ENCODE results near the gene KIAA1217. TPM values are rescaled to one million over a fixed set of nuclear protein-coding genes. Genes with fewer than 3 reads are reported as not detected.

The KIAA1217 gene
- polyA plus RNA-seq, 1 of the 3 experiments (the other 2 are of a cell fraction), result 7.2 TPM

DNA sequence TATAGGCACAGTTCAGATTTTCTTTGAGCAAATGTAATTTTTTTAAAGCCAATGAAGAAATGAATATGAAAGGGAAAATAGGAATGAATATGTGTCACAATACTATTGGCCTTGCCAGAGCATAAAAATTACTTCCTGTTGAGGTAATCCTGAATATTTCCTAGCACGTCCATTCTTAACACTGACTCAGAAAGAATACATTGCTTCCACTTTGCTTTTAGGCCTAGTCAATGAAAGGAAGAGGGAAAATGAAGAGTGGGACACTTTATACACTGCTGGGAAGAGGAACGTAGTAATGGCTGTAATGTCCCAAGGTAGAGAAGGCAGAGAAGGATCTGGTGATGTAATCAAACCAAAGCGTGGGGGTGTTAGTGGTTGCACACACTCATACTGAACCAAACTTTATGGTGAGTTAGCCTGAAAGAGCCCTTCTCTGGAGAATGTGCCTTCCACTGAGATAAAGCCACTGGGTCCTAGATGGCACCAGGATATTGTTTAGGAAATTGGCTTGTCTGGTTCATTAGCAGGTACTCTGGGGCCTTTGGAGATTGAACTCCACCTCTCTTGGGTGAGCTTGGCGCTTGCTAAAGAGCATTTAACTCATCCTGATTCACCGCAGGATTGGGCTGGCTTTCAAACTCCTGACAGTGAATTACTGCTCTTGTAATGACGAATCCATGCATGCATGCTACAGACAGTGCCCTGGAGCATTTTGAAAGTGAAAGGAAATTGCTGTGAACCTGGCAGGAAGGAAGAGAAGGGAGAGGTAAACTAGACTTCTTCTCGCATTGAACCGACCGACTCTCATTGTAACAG is 254.9 kb downstream of the KIAA1217 start:
- H4K20me1 ChIP-seq (ENCODE audit: insufficient read depth), result no peaks in the 10 kb centered on the region
- 51% methylated on average over 7 of the region's 9 CpGs for WGBS (ENCODE audit: low lambda C conversion rate)
- H3K9me3 ChIP-seq, result no peaks in the 10 kb centered on the region
- POLR2A ChIA-PET, result no interaction called here
- no peaks in the 10 kb centered on the region for H3K27me3 ChIP-seq (ENCODE audit: insufficient read depth)
- H3K4me3 ChIP-seq (ENCODE audit: low read depth in 2 of 2, low read length in 1 of 2), result peak overlapping the region in 1 of 2 experiments; percentile 36; a peak in 2 of 4 replicates
- peaks cover 23% of the 10 kb centered on the region for H3F3A ChIP-seq (replicated peaks; ENCODE audit: insufficient read depth)
- H3K4me2 ChIP-seq, result peak overlapping the region; percentile 65
- no peaks in the 10 kb centered on the region for H3K9me2 ChIP-seq
- H3K4me1 ChIP-seq (ENCODE audit: control insufficient read depth in 1 of 2, insufficient read depth in 2 of 2, low read depth in 1 of 2, low read length in 1 of 2), result peaks cover 28 to 40% of the 10 kb centered on the region in 2 experiments
- H3K9ac ChIP-seq, result peak overlapping the region; percentile 55
- DNase-seq, result no peak
- CTCF ChIA-PET, result interaction anchor here (1.0 kb wide), 1 partner anchor 55 kb away, joined by 3 read pairs; no protein-coding TSS in a partner anchor
- H3K36me3 ChIP-seq (replicated peaks in 1 of 2; ENCODE audit: control insufficient read depth in 1 of 2, insufficient read depth in 2 of 2, low read length in 1 of 2), result no peaks in the 10 kb centered on the region
- H3K79me2 ChIP-seq (ENCODE audit: insufficient read depth), result peaks cover 11% of the 10 kb centered on the region; the same call in 1 of the 2 replicates
- H2AFZ ChIP-seq (ENCODE audit: low read depth), result peak overlapping the region; percentile 45
- peak overlapping the region; percentile 13 to 96; a peak in 3 of 4 replicates for H3K27ac ChIP-seq (ENCODE audit: low read depth in 2 of 2, low read length in 1 of 2)
- TF ChIP-seq NRF1 (IDR thresholded peaks at IDR 0.05; ENCODE audit: low read depth, low read length) (no peak), EZH2phosphoT487 (IDR thresholded peaks at IDR 0.05; ENCODE audit: borderline replicate concordance, low read depth) (no peak), POLR2AphosphoS5 (IDR thresholded peaks at IDR 0.05; ENCODE audit: low read depth, low read length) (peak; percentile 61; the same call in 1 of the 2 replicates), NFIC (IDR thresholded peaks at IDR 0.05; ENCODE audit: borderline replicate concordance) (peak; percentile 85), RCOR1 (IDR thresholded peaks at IDR 0.05; ENCODE audit: low read length) (no peak), GATA2 (CRISPR knock-in tag; IDR thresholded peaks at IDR 0.05) (no peak), RAD21 (IDR thresholded peaks at IDR 0.05; ENCODE audit: low read length) (no peak), SMC3 (IDR thresholded peaks at IDR 0.05; ENCODE audit: low read depth, low read length) (no peak; the same call in 1 of the 2 replicates), TAF1 (IDR thresholded peaks at IDR 0.05; ENCODE audit: borderline replicate concordance, low read depth, low read length) (no peak), EP300 (IDR thresholded peaks at IDR 0.05; ENCODE audit: borderline replicate concordance in 1 of 2, low read depth in 1 of 2, low read length in 1 of 2) (peak in 1 of 2 experiments; percentile 45; a peak in 1 of 4 replicates), ELF1 (IDR thresholded peaks at IDR 0.05) (no peak), MXI1 (IDR thresholded peaks at IDR 0.05; ENCODE audit: low read depth, low read length) (no peak), FOXM1 (IDR thresholded peaks at IDR 0.05; ENCODE audit: low read depth) (no peak), TEAD4 (IDR thresholded peaks at IDR 0.05; ENCODE audit: borderline replicate concordance, insufficient read depth) (0 out of 2 replicates have a peak, but pooled peaks have one; percentile 7), SIN3A (IDR thresholded peaks at IDR 0.05; ENCODE audit: borderline replicate concordance, low read depth, low read length) (peak; percentile 77; the same call in 1 of the 2 replicates), YY1 (IDR thresholded peaks at IDR 0.05; ENCODE audit: low read depth) (no peak), TCF12 (IDR thresholded peaks at IDR 0.05) (peak; percentile 85), FOXJ3 (CRISPR knock-in tag; IDR thresholded peaks at IDR 0.05) (no peak), RXRA (IDR thresholded peaks at IDR 0.05; ENCODE audit: borderline replicate concordance, low read depth) (peak; percentile 27; the same call in 1 of the 2 replicates), MEF2A (IDR thresholded peaks at IDR 0.05; ENCODE audit: borderline replicate concordance, low read depth) (no peak), RFX5 (IDR thresholded peaks at IDR 0.05; ENCODE audit: low read length) (no peak)
- TF ChIP-seq, protein P1, sequence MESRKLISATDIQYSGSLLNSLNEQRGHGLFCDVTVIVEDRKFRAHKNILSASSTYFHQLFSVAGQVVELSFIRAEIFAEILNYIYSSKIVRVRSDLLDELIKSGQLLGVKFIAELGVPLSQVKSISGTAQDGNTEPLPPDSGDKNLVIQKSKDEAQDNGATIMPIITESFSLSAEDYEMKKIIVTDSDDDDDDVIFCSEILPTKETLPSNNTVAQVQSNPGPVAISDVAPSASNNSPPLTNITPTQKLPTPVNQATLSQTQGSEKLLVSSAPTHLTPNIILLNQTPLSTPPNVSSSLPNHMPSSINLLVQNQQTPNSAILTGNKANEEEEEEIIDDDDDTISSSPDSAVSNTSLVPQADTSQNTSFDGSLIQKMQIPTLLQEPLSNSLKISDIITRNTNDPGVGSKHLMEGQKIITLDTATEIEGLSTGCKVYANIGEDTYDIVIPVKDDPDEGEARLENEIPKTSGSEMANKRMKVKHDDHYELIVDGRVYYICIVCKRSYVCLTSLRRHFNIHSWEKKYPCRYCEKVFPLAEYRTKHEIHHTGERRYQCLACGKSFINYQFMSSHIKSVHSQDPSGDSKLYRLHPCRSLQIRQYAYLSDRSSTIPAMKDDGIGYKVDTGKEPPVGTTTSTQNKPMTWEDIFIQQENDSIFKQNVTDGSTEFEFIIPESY (IDR thresholded peaks at IDR 0.05; ENCODE audit: borderline replicate concordance, low read depth), result no peak
- TF ChIP-seq, protein P2, sequence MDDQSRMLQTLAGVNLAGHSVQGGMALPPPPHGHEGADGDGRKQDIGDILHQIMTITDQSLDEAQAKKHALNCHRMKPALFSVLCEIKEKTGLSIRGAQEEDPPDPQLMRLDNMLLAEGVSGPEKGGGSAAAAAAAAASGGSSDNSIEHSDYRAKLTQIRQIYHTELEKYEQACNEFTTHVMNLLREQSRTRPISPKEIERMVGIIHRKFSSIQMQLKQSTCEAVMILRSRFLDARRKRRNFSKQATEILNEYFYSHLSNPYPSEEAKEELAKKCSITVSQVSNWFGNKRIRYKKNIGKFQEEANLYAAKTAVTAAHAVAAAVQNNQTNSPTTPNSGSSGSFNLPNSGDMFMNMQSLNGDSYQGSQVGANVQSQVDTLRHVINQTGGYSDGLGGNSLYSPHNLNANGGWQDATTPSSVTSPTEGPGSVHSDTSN (IDR thresholded peaks at IDR 0.05), result peak; percentile 98
- TF ChIP-seq, protein P3, sequence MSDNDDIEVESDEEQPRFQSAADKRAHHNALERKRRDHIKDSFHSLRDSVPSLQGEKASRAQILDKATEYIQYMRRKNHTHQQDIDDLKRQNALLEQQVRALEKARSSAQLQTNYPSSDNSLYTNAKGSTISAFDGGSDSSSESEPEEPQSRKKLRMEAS (IDR thresholded peaks at IDR 0.05; ENCODE audit: low read depth), result peak; percentile 63; the same call in 1 of the 2 replicates
- TF ChIP-seq, protein P4, sequence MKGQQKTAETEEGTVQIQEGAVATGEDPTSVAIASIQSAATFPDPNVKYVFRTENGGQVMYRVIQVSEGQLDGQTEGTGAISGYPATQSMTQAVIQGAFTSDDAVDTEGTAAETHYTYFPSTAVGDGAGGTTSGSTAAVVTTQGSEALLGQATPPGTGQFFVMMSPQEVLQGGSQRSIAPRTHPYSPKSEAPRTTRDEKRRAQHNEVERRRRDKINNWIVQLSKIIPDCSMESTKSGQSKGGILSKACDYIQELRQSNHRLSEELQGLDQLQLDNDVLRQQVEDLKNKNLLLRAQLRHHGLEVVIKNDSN (IDR thresholded peaks at IDR 0.05; ENCODE audit: borderline replicate concordance, low read depth), result no peak
- TF ChIP-seq, protein P5, sequence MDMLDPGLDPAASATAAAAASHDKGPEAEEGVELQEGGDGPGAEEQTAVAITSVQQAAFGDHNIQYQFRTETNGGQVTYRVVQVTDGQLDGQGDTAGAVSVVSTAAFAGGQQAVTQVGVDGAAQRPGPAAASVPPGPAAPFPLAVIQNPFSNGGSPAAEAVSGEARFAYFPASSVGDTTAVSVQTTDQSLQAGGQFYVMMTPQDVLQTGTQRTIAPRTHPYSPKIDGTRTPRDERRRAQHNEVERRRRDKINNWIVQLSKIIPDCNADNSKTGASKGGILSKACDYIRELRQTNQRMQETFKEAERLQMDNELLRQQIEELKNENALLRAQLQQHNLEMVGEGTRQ (IDR thresholded peaks at IDR 0.05; ENCODE audit: borderline replicate concordance, low read depth, low read length), result no peak
- TF ChIP-seq, protein P6, sequence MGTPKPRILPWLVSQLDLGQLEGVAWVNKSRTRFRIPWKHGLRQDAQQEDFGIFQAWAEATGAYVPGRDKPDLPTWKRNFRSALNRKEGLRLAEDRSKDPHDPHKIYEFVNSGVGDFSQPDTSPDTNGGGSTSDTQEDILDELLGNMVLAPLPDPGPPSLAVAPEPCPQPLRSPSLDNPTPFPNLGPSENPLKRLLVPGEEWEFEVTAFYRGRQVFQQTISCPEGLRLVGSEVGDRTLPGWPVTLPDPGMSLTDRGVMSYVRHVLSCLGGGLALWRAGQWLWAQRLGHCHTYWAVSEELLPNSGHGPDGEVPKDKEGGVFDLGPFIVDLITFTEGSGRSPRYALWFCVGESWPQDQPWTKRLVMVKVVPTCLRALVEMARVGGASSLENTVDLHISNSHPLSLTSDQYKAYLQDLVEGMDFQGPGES (IDR thresholded peaks at IDR 0.05; ENCODE audit: low read depth, low read length), result no peak
